Measurements from ENCODE around the gene BTNL2.

DNA sequence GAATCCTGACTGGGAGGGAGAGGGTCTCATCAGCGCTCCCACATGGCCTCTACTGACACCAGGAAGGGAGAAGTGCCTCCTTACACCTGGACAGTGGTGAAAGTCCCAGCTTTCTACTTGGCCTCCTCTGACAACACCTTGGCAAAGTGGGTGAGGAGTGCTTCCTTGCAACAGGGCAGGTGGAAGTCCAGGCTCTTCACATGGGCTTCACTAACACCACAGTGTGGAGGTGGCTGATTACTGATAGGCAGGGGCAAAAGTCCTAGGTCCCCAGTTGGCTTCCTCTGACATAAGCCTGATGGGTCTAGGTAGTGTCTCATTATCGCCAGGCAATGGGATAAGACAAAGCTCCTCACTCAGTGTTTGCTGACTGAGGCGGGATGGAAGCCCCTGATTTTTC, 23.2 kb upstream of the BTNL2 start:
- no peak for TF ChIP-seq PATZ1 (CRISPR knock-in tag; IDR thresholded peaks at IDR 0.05; ENCODE audit: borderline replicate concordance)
- no peak for TF ChIP-seq ZFP30 (CRISPR knock-in tag; IDR thresholded peaks at IDR 0.05)
- TF ChIP-seq ZNF565 (CRISPR knock-in tag; conservative IDR thresholded peaks at IDR 0.05; ENCODE audit: low read depth), result no peak
- no peak for TF ChIP-seq GLIS3 (CRISPR knock-in tag; IDR thresholded peaks at IDR 0.05)
- TF ChIP-seq ZFP3 (CRISPR knock-in tag; IDR thresholded peaks at IDR 0.05), result no peak
- no peak for TF ChIP-seq SNAI2 (CRISPR knock-in tag; IDR thresholded peaks at IDR 0.05)
- TF ChIP-seq TSHZ2 (CRISPR knock-in tag; IDR thresholded peaks at IDR 0.05), result no peak
- TF ChIP-seq RARB (CRISPR knock-in tag; IDR thresholded peaks at IDR 0.05), result no peak

Measured in SK-N-SH treated with all-trans-retinoic acid at 6 μM for 48 hours (cell line).